HepG2 (cell line): ENCODE data around the gene PRM3. TPM values are rescaled to one million over a fixed set of nuclear protein-coding genes. Genes with fewer than 3 reads are reported as not detected.
A peak's percentile ranks its signal among the peaks of the same experiment; 100 is the strongest.

Experiments used
- AKAP8 ChIP-seq: sonication (generic); formaldehyde crosslinking; IDR thresholded peaks from 2 replicates; pipeline ENCODE4 v1.5.1; 2020; ENCODE audit warnings: mild to moderate bottlenecking, missing genetic modification reagents
- ATM ChIP-seq: fragments of 450-650 bp; IDR thresholded peaks from 2 replicates; pipeline ENCODE4 v1.7.1; 2017; ENCODE audit warnings: mild to moderate bottlenecking, borderline replicate concordance
- FOXO1 ChIP-seq: sonication (generic); formaldehyde crosslinking; IDR thresholded peaks from 2 replicates; pipeline ENCODE4 v1.4.0; 2020; ENCODE audit warnings: missing genetic modification reagents
- HMG20A ChIP-seq: IDR thresholded peaks from 2 replicates; pipeline ENCODE4 v1.6.1; 2016; ENCODE audit warnings: borderline replicate concordance
- HMGA1 ChIP-seq: sonication (generic); formaldehyde crosslinking; conservative IDR thresholded peaks from 2 replicates; pipeline ENCODE4 v1.4.0; 2020; ENCODE audit warnings: missing genetic modification reagents
- HOXA9 ChIP-seq: sonication (generic); formaldehyde crosslinking; IDR thresholded peaks from 2 replicates; pipeline ENCODE4 v1.8.1; 2022; ENCODE audit warnings: missing genetic modification reagents, mild to moderate bottlenecking, moderate library complexity, borderline replicate concordance
- HOXD1 ChIP-seq: sonication (generic); formaldehyde crosslinking; IDR thresholded peaks from 2 replicates; pipeline ENCODE4 v1.5.0; 2020; ENCODE audit warnings: missing genetic modification reagents
- KDM5A ChIP-seq: fragments of 200-600 bp; sonication (generic); IDR thresholded peaks from 2 replicates; pipeline ENCODE4 v1.7.0; 2018; ENCODE audit warnings: antibody characterized with exemption, mild to moderate bottlenecking, low read length, borderline replicate concordance
- NCOA1 ChIP-seq: sonication (generic); formaldehyde crosslinking; IDR thresholded peaks from 2 replicates; pipeline ENCODE4 v1.9.0; 2021; ENCODE audit warnings: missing genetic modification reagents
- REST ChIP-seq, 2 experiments: IDR thresholded peaks; 2 replicates each; pipeline ENCODE4 v1.6.1; 2011 to 2012; ENCODE audit warnings: low read length in 2 of 2, borderline replicate concordance in 1 of 2, low read depth in 1 of 2, mild to moderate bottlenecking in 1 of 2, moderate library complexity in 1 of 2
- ZC3H13 ChIP-seq: sonication (generic); formaldehyde crosslinking; IDR thresholded peaks from 2 replicates; pipeline ENCODE4 v1.8.1; 2023; ENCODE audit warnings: mild to moderate bottlenecking, missing genetic modification reagents, moderate library complexity
- ZNF263 ChIP-seq: sonication (generic); formaldehyde crosslinking; IDR thresholded peaks from 2 replicates; pipeline ENCODE4 v1.4.0; 2020; ENCODE audit warnings: missing genetic modification reagents
- ZNF30 ChIP-seq: sonication (generic); formaldehyde crosslinking; IDR thresholded peaks from 2 replicates; pipeline ENCODE4 v1.5.0; 2020; ENCODE audit warnings: mild to moderate bottlenecking, missing genetic modification reagents
- ZNF558 ChIP-seq: sonication (generic); formaldehyde crosslinking; IDR thresholded peaks from 2 replicates; pipeline ENCODE4 v1.9.0; 2022; ENCODE audit warnings: mild to moderate bottlenecking, missing genetic modification reagents, borderline replicate concordance
- polyA plus RNA-seq, 8 experiments: library from polyadenylated mRNA; depleted of rRNA in 3 of 8; stranded (reverse) in 7 of 8; unstranded in 1 of 8; fragments of >200 nt; fragmentation: Illumina TruSeq in 4 of 8; extraction: Trizol in 4 of 8; gene quantifications; 2 replicates each; pipeline versions ENCODE4 v1.2.1 to v1.2.3, GENCODE V29; 2011 to 2016; ENCODE audit warnings: low read depth in 4 of 8, missing spikeins in 1 of 8, mixed read lengths in 1 of 8; ENCODE audit not compliant: insufficient read depth in 1 of 8
- total RNA-seq, 5 experiments: library from RNA; depleted of rRNA; stranded (reverse); fragments of >200 nt; fragmentation: Illumina TruSeq; extraction: Trizol; gene quantifications; 2 replicates each; pipeline ENCODE4 v1.2.3, GENCODE V29; 2016; ENCODE audit warnings: low read depth in 1 of 5
- TF ChIP-seq, protein P1 (sequence below): sonication (generic); formaldehyde crosslinking; IDR thresholded peaks from 2 replicates; pipeline ENCODE4 v1.4.0; 2020; ENCODE audit warnings: low read depth, mild to moderate bottlenecking, missing genetic modification reagents
- TF ChIP-seq, protein P2 (sequence below): sonication (generic); formaldehyde crosslinking; IDR thresholded peaks from 2 replicates; pipeline ENCODE4 v1.5.0; 2020; ENCODE audit warnings: mild to moderate bottlenecking, low read depth, missing genetic modification reagents, borderline replicate concordance

The PRM3 gene
- total and polyA plus RNA-seq, 2 of the 13 experiments (the other 11 are each of a cell fraction or from before 2014, with no cell fraction given) = not detected

GRCh38 chr16:11272484-11272883, 945 bp downstream of the PRM3 start (continued):
- TF ChIP-seq REST (IDR thresholded peaks at IDR 0.05; ENCODE audit: borderline replicate concordance in 1 of 2, low read depth in 1 of 2, low read length in 2 of 2) (no peak), FOXO1 (CRISPR knock-in tag) (no peak), ZNF558 (CRISPR knock-in tag) (no peak), ZC3H13 (CRISPR knock-in tag) (0 out of 2 replicates have a peak, but pooled peaks have one; percentile 45), HOXA9 (CRISPR knock-in tag) (no peak), HMG20A (CRISPR knock-in tag) (no peak), NCOA1 (CRISPR knock-in tag) (no peak), AKAP8 (no peak), ZNF263 (CRISPR knock-in tag) (no peak), ATM (no peak), HMGA1 (no peak), KDM5A (no peak), HOXD1 (no peak), ZNF30 (CRISPR knock-in tag) (no peak)
- TF ChIP-seq, protein P1, sequence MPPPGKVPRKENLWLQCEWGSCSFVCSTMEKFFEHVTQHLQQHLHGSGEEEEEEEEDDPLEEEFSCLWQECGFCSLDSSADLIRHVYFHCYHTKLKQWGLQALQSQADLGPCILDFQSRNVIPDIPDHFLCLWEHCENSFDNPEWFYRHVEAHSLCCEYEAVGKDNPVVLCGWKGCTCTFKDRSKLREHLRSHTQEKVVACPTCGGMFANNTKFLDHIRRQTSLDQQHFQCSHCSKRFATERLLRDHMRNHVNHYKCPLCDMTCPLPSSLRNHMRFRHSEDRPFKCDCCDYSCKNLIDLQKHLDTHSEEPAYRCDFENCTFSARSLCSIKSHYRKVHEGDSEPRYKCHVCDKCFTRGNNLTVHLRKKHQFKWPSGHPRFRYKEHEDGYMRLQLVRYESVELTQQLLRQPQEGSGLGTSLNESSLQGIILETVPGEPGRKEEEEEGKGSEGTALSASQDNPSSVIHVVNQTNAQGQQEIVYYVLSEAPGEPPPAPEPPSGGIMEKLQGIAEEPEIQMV = no peak
- TF ChIP-seq, protein P2, sequence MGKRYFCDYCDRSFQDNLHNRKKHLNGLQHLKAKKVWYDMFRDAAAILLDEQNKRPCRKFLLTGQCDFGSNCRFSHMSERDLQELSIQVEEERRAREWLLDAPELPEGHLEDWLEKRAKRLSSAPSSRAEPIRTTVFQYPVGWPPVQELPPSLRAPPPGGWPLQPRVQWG (CRISPR knock-in tag) = no peak
